Bronchial epithelial cell (primary cell): Measurements from ENCODE around the gene WNK2. TPM values are rescaled to one million over a fixed set of nuclear protein-coding genes. Genes with fewer than 3 reads are reported as not detected.

ENCODE experiments used
- DNase-seq: peaks from one replicate; pipeline ENCODE4 v3.0.0-alpha.2; 2010; ENCODE audit warnings: low read depth
- FAIRE-seq: peaks from 2 replicates; lab custom pipeline; 2011; peaks lifted over from hg19 to GRCh38; lab: Jason Lieb, UNC
- H3K27me3 ChIP-seq: 2 replicates; pipeline ENCODE4 v1.5.1; 2011; ENCODE audit warnings: low read length; ENCODE audit not compliant: control insufficient read depth, insufficient read depth
- H3K36me3 ChIP-seq: 2 replicates; pipeline ENCODE4 v1.5.1; 2011; ENCODE audit warnings: low read length; ENCODE audit not compliant: control insufficient read depth, insufficient read depth
- H3K4me3 ChIP-seq: 2 replicates; pipeline ENCODE4 v1.5.1; 2011; ENCODE audit warnings: mild to moderate bottlenecking, low read depth, low read length, control low read depth
- CTCF ChIP-seq: IDR thresholded peaks from 2 replicates; pipeline ENCODE4 v1.5.1; 2011; ENCODE audit warnings: mild to moderate bottlenecking, moderate library complexity, low read length, control low read depth, inconsistent platforms; ENCODE audit not compliant: insufficient read depth, severe bottlenecking
- total RNA-seq: library from RNA; depleted of rRNA; stranded (reverse); fragments of >200 nt; gene quantifications from 2 replicates; pipeline ENCODE4 v1.2.1, GENCODE V29; 2014

The WNK2 gene
- total RNA-seq, 1 donor from 2014 or later = under 0.01 TPM

- Histone ChIP-seq H3K4me3 (no peak overlapping the region), H3K36me3 (no peaks in the 10 kb centered on the region), H3K27me3 (peaks cover 4% of the 10 kb centered on the region)
- FAIRE-seq = no peak
- TF ChIP-seq CTCF = no peak
- DNase-seq = no peak
Measured at GRCh38 chr9:93167838-93168237, 16.1 kb upstream of the WNK2 start.

GRCh38 chr9:93168581-93168980, 15.4 kb upstream of the WNK2 start:
- Histone ChIP-seq H3K4me3 (no peak overlapping the region), H3K36me3 (no peaks in the 10 kb centered on the region), H3K27me3 (peaks cover 4% of the 10 kb centered on the region)
- no peak for DNase-seq
- no peak for FAIRE-seq
- TF ChIP-seq CTCF = no peak

- no peak for FAIRE-seq
- TF ChIP-seq CTCF = no peak
Measured at GRCh38 chr9:93169444-93169843, 14.5 kb upstream of the WNK2 start.

GRCh38 chr9:93170571-93170970, 13.4 kb upstream of the WNK2 start:
- DNase-seq (no peak), FAIRE-seq (no peak)
- H3K27me3 ChIP-seq = peaks cover 4% of the 10 kb centered on the region
- no peaks in the 10 kb centered on the region for H3K36me3 ChIP-seq
- no peak overlapping the region for H3K4me3 ChIP-seq
- TF ChIP-seq CTCF = no peak

More at GRCh38 chr9:93169444-93169843, 14.5 kb upstream of the WNK2 start:
- no peak for DNase-seq
- peaks cover 4% of the 10 kb centered on the region for H3K27me3 ChIP-seq
- H3K4me3 ChIP-seq = no peak overlapping the region
- no peaks in the 10 kb centered on the region for H3K36me3 ChIP-seq

- DNase-seq (no peak), FAIRE-seq (no peak)
- Histone ChIP-seq H3K27me3 (peaks cover 4% of the 10 kb centered on the region), H3K4me3 (no peak overlapping the region), H3K36me3 (no peaks in the 10 kb centered on the region)
- no peak for TF ChIP-seq CTCF
Measured at GRCh38 chr9:93171261-93171990, 12.5 kb upstream of the WNK2 start.
